Middle frontal gyrus (tissue), 1 donor: Measurements from ENCODE around the gene CARMIL1.

Source experiments
- DNase-seq: peaks from one replicate; pipeline ENCODE4 v3.0.0-alpha.2; 2015; ENCODE audit warnings: low spot score; ENCODE audit errors: extremely low spot score

The CARMIL1 gene

GRCh38 chr6:25307805-25308494, 28.8 kb downstream of the CARMIL1 start:
- DNase-seq: no peak

GRCh38 chr6:25309886-25310285, 30.7 kb downstream of the CARMIL1 start:
- no peak for DNase-seq

GRCh38 chr6:25311331-25311840, 32.2 kb downstream of the CARMIL1 start:
- DNase-seq: no peak

- no peak for DNase-seq
Observed at GRCh38 chr6:25312034-25312620, 33.0 kb downstream of the CARMIL1 start.

GRCh38 chr6:25312703-25313102, 33.5 kb downstream of the CARMIL1 start:
- DNase-seq: no peak

- DNase-seq: no peak
Observed at GRCh38 chr6:25314509-25315175, 35.5 kb downstream of the CARMIL1 start.

- DNase-seq: no peak
Observed at GRCh38 chr6:25315194-25316177, 36.3 kb downstream of the CARMIL1 start.

- DNase-seq: no peak
Observed at GRCh38 chr6:25316626-25317025, 37.5 kb downstream of the CARMIL1 start.

GRCh38 chr6:25318589-25318988, 39.4 kb downstream of the CARMIL1 start:
- DNase-seq: no peak

- DNase-seq: no peak
Observed at GRCh38 chr6:25320459-25320858, 41.3 kb downstream of the CARMIL1 start.

- no peak for DNase-seq
Observed at GRCh38 chr6:25322692-25323091, 43.5 kb downstream of the CARMIL1 start.

GRCh38 chr6:25324066-25324762, 45.0 kb downstream of the CARMIL1 start:
- DNase-seq: no peak

- no peak for DNase-seq
Observed at GRCh38 chr6:25326126-25326525, 47.0 kb downstream of the CARMIL1 start.

GRCh38 chr6:25326960-25327359, 47.8 kb downstream of the CARMIL1 start:
- DNase-seq: no peak

GRCh38 chr6:25327432-25327831, 48.3 kb downstream of the CARMIL1 start:
- no peak for DNase-seq

GRCh38 chr6:25329161-25329817, 50.1 kb downstream of the CARMIL1 start:
- DNase-seq: no peak

- DNase-seq: no peak
Observed at GRCh38 chr6:25329982-25330381, 50.8 kb downstream of the CARMIL1 start.

GRCh38 chr6:25330796-25331685, 51.9 kb downstream of the CARMIL1 start:
- DNase-seq: no peak

- DNase-seq: no peak
Observed at GRCh38 chr6:25332165-25332564, 53.0 kb downstream of the CARMIL1 start.
